ENCODE results near the gene TRPC4. TPM values are rescaled to one million over a fixed set of nuclear protein-coding genes. Genes with fewer than 3 reads are reported as not detected.
"Not testable (repeated sequence)": the region's sequence is repeated elsewhere in the genome, so short reads cannot be mapped to it uniquely, and the experiment has no call there.

Gene TRPC4
- total RNA-seq, 1 experiment from 2014 or later = not detected

DNA sequence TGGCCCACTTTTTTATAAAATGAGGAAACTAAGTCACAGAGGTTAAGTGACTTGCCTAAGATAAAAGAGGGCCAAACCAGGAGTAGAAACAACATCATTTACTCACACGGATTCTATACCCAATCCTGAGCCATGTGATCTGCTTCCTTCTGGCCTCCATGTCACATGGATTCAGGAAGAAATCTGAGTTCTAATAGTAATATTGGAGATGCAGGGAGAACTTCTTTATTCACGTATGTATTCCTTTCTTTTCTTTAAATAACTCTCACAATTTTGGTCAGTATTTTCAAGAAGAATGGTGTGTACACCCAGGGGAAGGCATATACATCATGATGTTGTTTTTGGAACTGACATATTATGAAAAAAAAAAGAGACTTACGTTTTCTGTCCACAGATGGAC is 272.8 kb downstream of the TRPC4 start:
- peak overlapping the region; percentile 43 for H3K4me3 Mint-ChIP-seq (ENCODE audit: unreplicated experiment)
- H3K27me3 Mint-ChIP-seq (ENCODE audit: insufficient read depth, unreplicated experiment) = no peaks in the 10 kb centered on the region
- POLR2A ChIA-PET = no interaction called here
- no peak for DNase-seq (ENCODE audit: unreplicated experiment)
- CTCF ChIA-PET = no interaction called here
- intact Hi-C loops (cut with micrococcal nuclease) = loop anchor here (10.0 kb wide), 1 partner anchor 152 kb away; no protein-coding TSS in a partner anchor
- TF ChIP-seq, protein P1, sequence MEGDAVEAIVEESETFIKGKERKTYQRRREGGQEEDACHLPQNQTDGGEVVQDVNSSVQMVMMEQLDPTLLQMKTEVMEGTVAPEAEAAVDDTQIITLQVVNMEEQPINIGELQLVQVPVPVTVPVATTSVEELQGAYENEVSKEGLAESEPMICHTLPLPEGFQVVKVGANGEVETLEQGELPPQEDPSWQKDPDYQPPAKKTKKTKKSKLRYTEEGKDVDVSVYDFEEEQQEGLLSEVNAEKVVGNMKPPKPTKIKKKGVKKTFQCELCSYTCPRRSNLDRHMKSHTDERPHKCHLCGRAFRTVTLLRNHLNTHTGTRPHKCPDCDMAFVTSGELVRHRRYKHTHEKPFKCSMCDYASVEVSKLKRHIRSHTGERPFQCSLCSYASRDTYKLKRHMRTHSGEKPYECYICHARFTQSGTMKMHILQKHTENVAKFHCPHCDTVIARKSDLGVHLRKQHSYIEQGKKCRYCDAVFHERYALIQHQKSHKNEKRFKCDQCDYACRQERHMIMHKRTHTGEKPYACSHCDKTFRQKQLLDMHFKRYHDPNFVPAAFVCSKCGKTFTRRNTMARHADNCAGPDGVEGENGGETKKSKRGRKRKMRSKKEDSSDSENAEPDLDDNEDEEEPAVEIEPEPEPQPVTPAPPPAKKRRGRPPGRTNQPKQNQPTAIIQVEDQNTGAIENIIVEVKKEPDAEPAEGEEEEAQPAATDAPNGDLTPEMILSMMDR (IDR thresholded peaks at IDR 0.05; ENCODE audit: unreplicated experiment) = no peak
- peak overlapping the region; percentile 35 for H3K27ac Mint-ChIP-seq (ENCODE audit: low read depth, unreplicated experiment)
- no peaks in the 10 kb centered on the region for H3K36me3 Mint-ChIP-seq (ENCODE audit: insufficient read depth, unreplicated experiment)
- no TSS peak for BruUV-seq (replicated peaks)
- no peaks in the 10 kb centered on the region for H3K9me3 Mint-ChIP-seq (ENCODE audit: unreplicated experiment)
- H3K4me1 Mint-ChIP-seq (ENCODE audit: insufficient read depth, unreplicated experiment) = peaks cover 5% of the 10 kb centered on the region

DNA sequence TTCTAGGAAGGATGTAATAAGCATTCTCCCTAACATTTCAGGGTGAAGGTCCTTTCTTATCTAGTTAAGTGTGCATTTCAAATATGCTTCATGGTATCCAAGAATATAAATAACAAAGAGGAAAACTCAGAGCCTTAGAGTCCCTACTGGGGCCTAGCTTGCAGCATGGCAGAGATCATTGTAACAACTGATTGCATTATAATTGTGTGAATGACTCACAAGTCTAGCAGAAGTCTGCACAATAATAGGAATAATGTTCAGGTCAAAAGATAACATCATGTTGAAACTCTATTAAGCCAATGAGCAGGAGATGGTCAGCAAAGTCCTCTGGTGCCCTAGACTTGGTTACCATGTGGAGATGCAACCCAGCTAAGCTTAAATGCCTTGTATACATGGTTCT is 274.4 kb downstream of the TRPC4 start:
- CTCF ChIA-PET = interaction anchor here (0.6 to 1.3 kb wide), 4 partner anchors 11 to 525 kb away, joined by 4 to 6 read pairs (median 5); no protein-coding TSS in a partner anchor
- no peak overlapping the region for H3K4me3 Mint-ChIP-seq (ENCODE audit: unreplicated experiment)

DNA sequence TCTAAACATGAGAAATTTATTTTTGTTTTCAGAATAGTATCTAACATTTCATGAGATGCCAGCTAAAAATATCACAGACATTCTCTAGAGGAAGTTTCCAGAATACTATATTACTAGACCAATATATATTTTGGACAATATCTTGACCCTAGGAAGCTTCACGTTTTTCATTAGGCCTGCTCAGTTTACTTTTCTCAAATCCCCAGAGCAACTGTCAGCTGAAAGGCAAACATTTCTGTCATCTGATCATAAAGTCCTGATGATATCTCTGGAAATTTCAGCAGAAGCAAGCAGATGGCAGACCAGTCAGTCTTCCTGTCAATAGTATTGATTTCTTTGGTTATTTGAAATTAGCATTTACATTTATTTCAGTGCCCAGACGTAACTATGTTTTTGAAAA is 275.0 kb downstream of the TRPC4 start:
- TF ChIP-seq, protein P1 (IDR thresholded peaks at IDR 0.05; ENCODE audit: unreplicated experiment) = no peak
- DNase-seq (ENCODE audit: unreplicated experiment) = no peak
- Mint-ChIP-seq H3K4me3 (ENCODE audit: unreplicated experiment) (no peak overlapping the region), H3K4me1 (ENCODE audit: insufficient read depth, unreplicated experiment) (peaks cover 5% of the 10 kb centered on the region), H3K27me3 (ENCODE audit: insufficient read depth, unreplicated experiment) (no peaks in the 10 kb centered on the region), H3K27ac (ENCODE audit: low read depth, unreplicated experiment) (peak overlapping the region; percentile 33), H3K9me3 (ENCODE audit: unreplicated experiment) (no peaks in the 10 kb centered on the region), H3K36me3 (ENCODE audit: insufficient read depth, unreplicated experiment) (no peaks in the 10 kb centered on the region)
- no TSS peak for BruUV-seq (replicated peaks)
- POLR2A ChIA-PET = interaction anchor here (0.6 to 1.4 kb wide), 3 partner anchors 10 to 527 kb away, joined by 3 to 4 read pairs (median 4); no protein-coding TSS in a partner anchor
- intact Hi-C loops (cut with micrococcal nuclease) = loop anchor here (10.0 kb wide), 1 partner anchor 150 kb away; no protein-coding TSS in a partner anchor
- CTCF ChIA-PET = interaction anchor here (1.3 kb wide), 1 partner anchor 11 kb away, joined by 4 read pairs; no protein-coding TSS in a partner anchor

More for the DNA sequence above, 274.4 kb downstream of the TRPC4 start:
- BruUV-seq (replicated peaks) = no TSS peak
- Mint-ChIP-seq H3K4me1 (ENCODE audit: insufficient read depth, unreplicated experiment) (peaks cover 5% of the 10 kb centered on the region), H3K27ac (ENCODE audit: low read depth, unreplicated experiment) (peak overlapping the region; percentile 33), H3K9me3 (ENCODE audit: unreplicated experiment) (no peaks in the 10 kb centered on the region), H3K27me3 (ENCODE audit: insufficient read depth, unreplicated experiment) (no peaks in the 10 kb centered on the region), H3K36me3 (ENCODE audit: insufficient read depth, unreplicated experiment) (no peaks in the 10 kb centered on the region)
- intact Hi-C loops (cut with micrococcal nuclease) = loop anchor here (10.0 kb wide), 1 partner anchor 150 kb away; no protein-coding TSS in a partner anchor
- TF ChIP-seq, protein P1 (IDR thresholded peaks at IDR 0.05; ENCODE audit: unreplicated experiment) = no peak
- DNase-seq (ENCODE audit: unreplicated experiment) = peak; percentile 29
- POLR2A ChIA-PET = interaction anchor here (0.6 kb wide), 1 partner anchor 407 kb away, joined by 3 read pairs; no protein-coding TSS in a partner anchor

DNA sequence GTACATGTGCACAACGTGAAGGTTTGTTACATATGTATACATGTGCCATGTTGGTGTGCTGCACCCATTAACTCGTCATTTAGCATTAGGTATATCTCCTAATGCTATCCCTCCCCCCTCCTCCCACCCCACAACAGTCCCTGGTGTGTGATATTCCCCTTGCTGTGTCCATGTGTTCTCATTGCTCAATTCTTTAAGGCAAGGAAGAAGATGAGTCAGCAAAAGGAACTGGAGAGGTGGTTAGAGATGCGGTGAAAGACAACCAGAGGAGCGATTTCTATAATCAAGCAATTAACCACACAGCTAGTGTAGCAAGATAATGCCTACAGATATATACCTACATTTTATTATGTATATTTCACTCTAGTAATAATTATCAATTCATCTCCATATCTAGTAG is 280.2 kb downstream of the TRPC4 start:
- CTCF ChIA-PET = not testable (repeated sequence)

More for the DNA sequence above, 280.2 kb downstream of the TRPC4 start:
- DNase-seq (ENCODE audit: unreplicated experiment) = peak; percentile 42
- intact Hi-C loops (cut with micrococcal nuclease); H3K4me1 Mint-ChIP-seq (ENCODE audit: insufficient read depth, unreplicated experiment); BruUV-seq (replicated peaks); H3K9me3 Mint-ChIP-seq (ENCODE audit: unreplicated experiment); H3K27ac Mint-ChIP-seq (ENCODE audit: low read depth, unreplicated experiment); POLR2A ChIA-PET; H3K4me3 Mint-ChIP-seq (ENCODE audit: unreplicated experiment); H3K27me3 Mint-ChIP-seq (ENCODE audit: insufficient read depth, unreplicated experiment); H3K36me3 Mint-ChIP-seq (ENCODE audit: insufficient read depth, unreplicated experiment): not testable (repeated sequence)
